KMS-11 (cell line): Measurements from ENCODE around the gene TOLLIP.

Source experiments
- H2AFZ ChIP-seq: fragments of 200-600 bp; sonication (generic); 2 replicates; pipeline ENCODE4 v1.6.1; 2016; ENCODE audit warnings: antibody characterized with exemption, mixed run types, low read depth
- H3K27ac ChIP-seq: fragments of 200-600 bp; sonication (generic); 2 replicates; pipeline ENCODE4 v1.6.1; 2016; ENCODE audit warnings: mild to moderate bottlenecking, mixed run types
- H3K27me3 ChIP-seq: fragments of 200-600 bp; sonication (generic); 2 replicates; pipeline ENCODE4 v1.6.1; 2017; ENCODE audit warnings: mild to moderate bottlenecking, low read depth, mixed run types, moderate library complexity; ENCODE audit not compliant: insufficient read depth
- H3K36me3 ChIP-seq: fragments of 200-600 bp; sonication (generic); 2 replicates; pipeline ENCODE4 v1.6.1; 2017; ENCODE audit warnings: mild to moderate bottlenecking, mixed run types; ENCODE audit not compliant: insufficient read depth
- H3K4me1 ChIP-seq: fragments of 200-600 bp; sonication (generic); 2 replicates; pipeline ENCODE4 v1.6.1; 2016; ENCODE audit warnings: mild to moderate bottlenecking, low read depth, mixed run types; ENCODE audit not compliant: poor library complexity, severe bottlenecking
- H3K4me2 ChIP-seq: fragments of 200-600 bp; sonication (generic); 2 replicates; pipeline ENCODE4 v1.7.0; 2016; ENCODE audit warnings: mild to moderate bottlenecking, mixed run types
- H3K4me3 ChIP-seq: fragments of 200-600 bp; sonication (generic); IDR thresholded peaks from 2 replicates; pipeline ENCODE4 v1.6.1; 2017; ENCODE audit warnings: low read depth, low read length, mixed read lengths; ENCODE audit not compliant: insufficient read depth
- H3K79me2 ChIP-seq: fragments of 200-600 bp; sonication (generic); 2 replicates; pipeline ENCODE4 v1.6.1; 2016; ENCODE audit warnings: low read depth, mixed run types; ENCODE audit not compliant: insufficient read depth
- H3K9ac ChIP-seq: fragments of 200-600 bp; sonication (generic); 2 replicates; pipeline ENCODE4 v1.6.1; 2016; ENCODE audit warnings: mild to moderate bottlenecking, mixed run types
- H4K20me1 ChIP-seq: fragments of 200-600 bp; sonication (generic); 2 replicates; pipeline ENCODE4 v1.6.1; 2016; ENCODE audit warnings: mild to moderate bottlenecking, mixed run types; ENCODE audit not compliant: insufficient read depth
- TF ChIP-seq, protein P1 (sequence below): fragments of 200-600 bp; sonication (generic); conservative IDR thresholded peaks from 2 replicates; pipeline ENCODE4 v1.6.1; 2017; ENCODE audit warnings: low read depth, mild to moderate bottlenecking, antibody characterized with exemption, low read length, moderate library complexity, mixed read lengths

Gene TOLLIP

DNA sequence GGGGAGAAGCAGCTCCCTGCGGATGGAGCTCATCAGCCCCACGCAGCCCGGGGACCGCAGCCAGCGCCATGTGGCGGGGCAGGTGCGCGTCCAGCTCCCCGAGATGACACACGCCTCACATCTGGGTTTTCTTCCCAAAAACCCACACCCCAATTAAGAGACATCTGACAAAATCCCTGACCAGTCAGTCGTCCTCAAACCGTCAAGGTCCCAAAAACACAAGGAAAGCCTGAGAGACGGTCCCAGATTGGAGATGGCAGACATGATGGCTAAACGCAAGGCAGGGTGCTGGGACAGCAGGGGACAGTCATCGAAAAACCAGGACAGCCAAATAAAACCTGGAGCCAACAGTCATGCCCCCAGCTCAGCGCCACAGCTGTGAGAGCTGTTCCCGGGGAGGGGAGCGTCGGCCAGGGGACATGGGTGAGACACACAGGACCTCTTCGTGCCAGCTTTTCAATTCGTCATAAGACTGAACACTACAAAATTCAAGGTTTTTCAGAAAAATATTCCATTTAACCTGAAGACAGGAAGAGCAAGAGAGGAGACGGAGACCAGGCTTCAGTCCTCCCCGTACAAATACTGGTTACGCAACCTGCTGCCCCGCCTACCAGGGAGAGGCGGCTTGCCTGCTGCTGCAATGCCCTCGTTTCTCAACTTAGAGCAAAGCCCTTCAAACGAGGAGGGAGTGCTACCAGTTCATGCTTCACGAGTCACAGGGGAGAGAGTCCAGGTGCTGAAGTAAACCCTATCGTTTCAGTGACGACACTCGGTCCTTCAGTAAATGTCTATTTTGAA, 10.5 kb downstream of the TOLLIP start:
- no peaks in the 10 kb centered on the region for H3K36me3 ChIP-seq
- no peak overlapping the region for H2AFZ ChIP-seq
- TF ChIP-seq, protein P1, sequence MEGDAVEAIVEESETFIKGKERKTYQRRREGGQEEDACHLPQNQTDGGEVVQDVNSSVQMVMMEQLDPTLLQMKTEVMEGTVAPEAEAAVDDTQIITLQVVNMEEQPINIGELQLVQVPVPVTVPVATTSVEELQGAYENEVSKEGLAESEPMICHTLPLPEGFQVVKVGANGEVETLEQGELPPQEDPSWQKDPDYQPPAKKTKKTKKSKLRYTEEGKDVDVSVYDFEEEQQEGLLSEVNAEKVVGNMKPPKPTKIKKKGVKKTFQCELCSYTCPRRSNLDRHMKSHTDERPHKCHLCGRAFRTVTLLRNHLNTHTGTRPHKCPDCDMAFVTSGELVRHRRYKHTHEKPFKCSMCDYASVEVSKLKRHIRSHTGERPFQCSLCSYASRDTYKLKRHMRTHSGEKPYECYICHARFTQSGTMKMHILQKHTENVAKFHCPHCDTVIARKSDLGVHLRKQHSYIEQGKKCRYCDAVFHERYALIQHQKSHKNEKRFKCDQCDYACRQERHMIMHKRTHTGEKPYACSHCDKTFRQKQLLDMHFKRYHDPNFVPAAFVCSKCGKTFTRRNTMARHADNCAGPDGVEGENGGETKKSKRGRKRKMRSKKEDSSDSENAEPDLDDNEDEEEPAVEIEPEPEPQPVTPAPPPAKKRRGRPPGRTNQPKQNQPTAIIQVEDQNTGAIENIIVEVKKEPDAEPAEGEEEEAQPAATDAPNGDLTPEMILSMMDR = no peak
- H3K27ac ChIP-seq = no peak overlapping the region
- H3K4me1 ChIP-seq = no peaks in the 10 kb centered on the region
- H3K4me3 ChIP-seq = no peak overlapping the region
- no peaks in the 10 kb centered on the region for H4K20me1 ChIP-seq
- H3K9ac ChIP-seq = no peak overlapping the region
- H3K4me2 ChIP-seq = no peak overlapping the region
- H3K79me2 ChIP-seq = peaks cover 7% of the 10 kb centered on the region; the same call in 1 of the 2 replicates
- no peaks in the 10 kb centered on the region for H3K27me3 ChIP-seq

DNA sequence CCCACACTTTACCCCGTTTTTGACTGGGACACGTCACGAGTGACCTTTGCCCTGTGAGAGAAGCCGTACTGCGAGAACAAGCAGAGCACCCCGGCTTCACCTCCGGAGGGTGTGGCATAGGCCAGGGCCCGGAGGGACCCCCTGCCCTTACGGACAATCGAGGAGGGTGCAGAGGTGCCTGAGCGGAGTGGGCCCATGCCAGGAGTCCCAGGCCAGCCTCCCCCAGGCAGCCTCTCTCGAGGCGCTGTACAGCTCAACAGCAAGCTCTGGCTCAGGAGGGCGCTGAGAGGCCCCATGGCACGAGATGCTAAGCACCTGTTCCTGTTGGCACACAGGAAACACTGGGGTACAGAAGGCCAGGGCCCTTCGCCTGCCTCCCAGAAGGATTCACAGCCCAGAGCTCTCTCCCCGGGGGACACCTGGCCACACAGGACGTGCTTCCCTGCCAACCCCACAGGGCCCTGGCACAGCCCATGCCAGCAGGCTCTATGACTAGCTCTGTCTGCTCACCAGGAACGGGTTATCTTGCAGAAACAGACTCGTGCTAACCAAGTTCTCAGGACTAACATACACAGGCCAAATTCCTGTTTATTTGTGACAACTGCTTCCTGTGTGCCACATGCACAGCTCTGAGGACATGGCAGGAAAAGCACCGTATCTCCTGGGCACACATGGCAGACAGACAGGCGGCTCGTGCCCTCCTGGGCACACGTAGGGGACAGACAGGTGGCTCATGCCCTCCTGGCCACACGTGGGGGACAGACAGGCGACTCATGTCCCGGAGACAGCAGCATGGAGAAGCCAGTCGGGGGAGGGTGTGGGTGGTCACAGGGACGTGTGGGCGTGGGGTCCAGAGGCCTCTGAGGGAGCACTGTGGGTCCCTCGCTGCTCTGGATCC, 11.6 kb downstream of the TOLLIP start:
- H3K36me3 ChIP-seq = no peaks in the 10 kb centered on the region
- H2AFZ ChIP-seq = no peak overlapping the region
- H3K27me3 ChIP-seq = no peaks in the 10 kb centered on the region
- H3K9ac ChIP-seq = no peak overlapping the region
- H4K20me1 ChIP-seq = no peaks in the 10 kb centered on the region
- peaks cover 7% of the 10 kb centered on the region; the same call in 1 of the 2 replicates for H3K79me2 ChIP-seq
- H3K4me2 ChIP-seq = no peak overlapping the region
- no peak overlapping the region for H3K4me3 ChIP-seq
- H3K4me1 ChIP-seq = no peaks in the 10 kb centered on the region
- H3K27ac ChIP-seq = no peak overlapping the region
- TF ChIP-seq, protein P1 = no peak

DNA sequence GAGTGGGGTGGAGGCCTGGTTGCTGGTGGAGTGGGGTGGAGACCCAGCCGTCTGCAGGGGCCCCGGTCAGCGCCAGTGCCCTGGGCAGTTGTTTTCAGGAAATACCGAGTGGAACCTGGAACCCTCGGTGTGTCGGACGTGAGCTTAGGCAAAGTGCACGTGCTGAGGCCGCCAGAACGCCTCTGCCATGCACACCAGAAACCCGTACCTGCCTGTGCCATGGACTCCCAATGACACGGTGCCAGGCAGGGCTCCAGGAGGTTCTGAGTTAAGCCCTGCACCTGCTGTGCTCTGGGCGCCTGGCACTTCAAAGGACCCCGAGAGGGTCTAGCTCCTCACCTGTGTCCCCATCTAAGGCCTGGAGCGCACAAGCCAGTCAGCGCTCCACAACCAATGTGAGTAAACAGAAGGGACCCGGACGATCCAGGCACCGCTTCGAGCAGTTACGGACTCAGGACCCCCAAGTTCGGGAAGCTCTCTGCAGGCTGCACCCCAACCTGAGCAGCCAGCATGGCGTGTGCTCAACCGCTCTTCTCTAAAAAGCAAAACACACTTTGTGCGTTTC, 12.3 kb downstream of the TOLLIP start:
- no peak overlapping the region for H2AFZ ChIP-seq
- H3K27me3 ChIP-seq = no peaks in the 10 kb centered on the region
- H3K27ac ChIP-seq = no peak overlapping the region
- no peaks in the 10 kb centered on the region for H3K4me1 ChIP-seq
- TF ChIP-seq, protein P1 = no peak
- H3K9ac ChIP-seq = no peak overlapping the region
- no peak overlapping the region for H3K4me3 ChIP-seq
- H3K4me2 ChIP-seq = no peak overlapping the region
- no peaks in the 10 kb centered on the region for H3K36me3 ChIP-seq
- peaks cover 7% of the 10 kb centered on the region; the same call in 1 of the 2 replicates for H3K79me2 ChIP-seq
- H4K20me1 ChIP-seq = no peaks in the 10 kb centered on the region

DNA sequence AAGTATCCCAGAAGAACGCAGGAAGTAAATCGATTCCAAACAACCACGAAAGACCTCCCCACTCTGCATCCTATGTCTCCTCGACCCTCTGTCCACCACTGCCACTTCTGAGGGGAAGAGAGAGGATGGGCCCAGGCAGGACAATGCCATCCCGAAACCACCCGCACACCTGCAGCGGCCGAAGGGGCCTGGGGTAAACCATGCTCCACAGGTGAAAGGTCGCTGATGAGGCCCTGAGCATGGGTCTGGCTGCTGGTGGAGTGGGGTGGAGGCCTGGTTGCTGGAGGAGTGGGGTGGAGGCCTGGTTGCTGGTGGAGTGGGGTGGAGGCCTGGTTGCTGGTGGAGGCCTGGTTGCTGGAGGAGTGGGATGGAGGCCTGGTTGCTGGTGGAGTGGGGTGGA, 13.1 kb downstream of the TOLLIP start:
- Histone ChIP-seq H3K9ac (no peak overlapping the region), H3K4me2 (no peak overlapping the region), H2AFZ (no peak overlapping the region), H3K4me1 (no peaks in the 10 kb centered on the region), H3K27ac (no peak overlapping the region), H3K36me3 (no peaks in the 10 kb centered on the region), H4K20me1 (no peaks in the 10 kb centered on the region), H3K27me3 (no peaks in the 10 kb centered on the region), H3K79me2 (peaks cover 7% of the 10 kb centered on the region; the same call in 1 of the 2 replicates), H3K4me3 (no peak overlapping the region)
- TF ChIP-seq, protein P1 = no peak
